B cell (primary cell): Measurements from ENCODE around the gene VPS41. TPM values are rescaled to one million over a fixed set of nuclear protein-coding genes. Genes with fewer than 3 reads are reported as not detected.

Source experiments
- ATAC-seq: fragments of 200-7000 bp; cut with Tn5 transposase; one replicate; pipeline ENCODE4 v1.10.0; 2021; ENCODE audit warnings: low read depth, mild to moderate bottlenecking, moderate number of reproducible peaks, moderate library complexity
- CTCF ChIA-PET: fragments of 350-600 bp; sonication (Branson Sonifier 250); formaldehyde crosslinking; loops from one replicate; lab custom pipeline; 2021; ENCODE audit warnings: antibody characterized with exemption, inconsistent platforms; lab: Charles Lee
- POLR2A ChIA-PET: fragments of 350-600 bp; sonication (Branson Sonifier 250); formaldehyde crosslinking; loops from one replicate; lab custom pipeline; 2021; ENCODE audit warnings: antibody characterized with exemption; lab: Charles Lee
- DNase-seq: peaks from one replicate; pipeline ENCODE4 v3.0.0; 2013
- H2AFZ ChIP-seq: 2 replicates; pipeline ENCODE4 v1.6.1; 2012; ENCODE audit warnings: mild to moderate bottlenecking, low read depth, low read length; ENCODE audit not compliant: insufficient read depth, poor library complexity, severe bottlenecking
- H3K27ac ChIP-seq, 2 donors: 1 replicate in 1 of 2; 2 replicates in 1 of 2; pipeline ENCODE4 v1.5.1; 2012 to 2013; ENCODE audit warnings: low read length in 2 of 2, mild to moderate bottlenecking in 2 of 2, moderate library complexity in 1 of 2
- H3K27me3 ChIP-seq, 4 experiments: fragments of 200-600 bp in 1 of 4; sonication (generic) in 1 of 4; replicated peaks in 1 of 4; 1 replicate in 2 of 4; 2 replicates in 2 of 4; pipeline versions ENCODE4 v1.6.1 to v1.7.0; 2013 to 2016; ENCODE audit warnings: low read length in 3 of 4, mild to moderate bottlenecking in 2 of 4, mixed read lengths in 1 of 4, moderate library complexity in 1 of 4; ENCODE audit not compliant: insufficient read depth in 4 of 4, control insufficient read depth in 3 of 4; ENCODE audit errors: control extremely low read depth in 1 of 4
- H3K36me3 ChIP-seq, 2 experiments: replicated peaks in 1 of 2; 1 replicate in 1 of 2; 2 replicates in 1 of 2; pipeline versions ENCODE4 v1.6.1 to v1.7.1; 2013; ENCODE audit warnings: low read length in 1 of 2; ENCODE audit not compliant: insufficient read depth in 2 of 2, control insufficient read depth in 1 of 2; ENCODE audit errors: control extremely low read depth in 1 of 2, extremely low read depth in 1 of 2
- H3K4me1 ChIP-seq, 2 donors: fragments of 200-600 bp in 1 of 2; sonication (generic) in 1 of 2; 1 replicate in 1 of 2; 2 replicates in 1 of 2; pipeline versions ENCODE4 v1.5.1 to v1.6.1; 2013 to 2017; ENCODE audit warnings: low read length in 2 of 2; ENCODE audit not compliant: control insufficient read depth in 2 of 2, insufficient read depth in 2 of 2
- H3K4me2 ChIP-seq: replicated peaks from 2 replicates; pipeline ENCODE3; 2012; ENCODE audit warnings: mild to moderate bottlenecking, low read depth, low read length; ENCODE audit not compliant: poor library complexity, severe bottlenecking
- H3K4me3 ChIP-seq, 5 experiments: fragments of 200-600 bp in 1 of 5; sonication (generic) in 1 of 5; 1 replicate in 3 of 5; 2 replicates in 2 of 5; pipeline versions ENCODE4 v1.5.1 to v1.7.0; 2011 to 2016; ENCODE audit warnings: low read length in 4 of 5, mild to moderate bottlenecking in 4 of 5, low read depth in 2 of 5, control low read depth in 1 of 5, moderate library complexity in 1 of 5; ENCODE audit not compliant: insufficient read depth in 1 of 5; ENCODE audit errors: control extremely low read depth in 1 of 5, extremely low read depth in 1 of 5
- H3K79me2 ChIP-seq: fragments of 200-600 bp; sonication (generic); one replicate; pipeline ENCODE4 v1.6.0; 2016; ENCODE audit warnings: low read length; ENCODE audit not compliant: control insufficient read depth, insufficient read depth
- H3K9ac ChIP-seq: fragments of 200-600 bp; sonication (generic); 2 replicates; pipeline ENCODE4 v1.6.1; 2017; ENCODE audit warnings: mild to moderate bottlenecking, low read length, moderate library complexity
- H3K9me3 ChIP-seq, 3 donors: one replicate each; pipeline versions ENCODE4 v1.6.1 to v1.7.1; 2013; ENCODE audit warnings: low read length in 2 of 3; ENCODE audit not compliant: control insufficient read depth in 2 of 3, insufficient read depth in 1 of 3; ENCODE audit errors: control extremely low read depth in 1 of 3
- H4K20me1 ChIP-seq: 2 replicates; pipeline ENCODE4 v1.6.0; 2012; ENCODE audit warnings: mild to moderate bottlenecking, low read length; ENCODE audit not compliant: insufficient read depth, control insufficient read depth, poor library complexity, severe bottlenecking
- H3K27ac Mint-ChIP-seq: one replicate; pipeline ENCODE4 v1.8.0; 2021; ENCODE audit warnings: mixed read lengths
- H3K27me3 Mint-ChIP-seq: one replicate; pipeline ENCODE4 v1.8.0; 2021; ENCODE audit warnings: mixed read lengths
- H3K4me1 Mint-ChIP-seq: one replicate; pipeline ENCODE4 v1.8.0; 2021; ENCODE audit warnings: mixed read lengths
- H3K4me3 Mint-ChIP-seq: one replicate; pipeline ENCODE4 v1.8.0; 2021; ENCODE audit warnings: mixed read lengths
- H3K9me3 Mint-ChIP-seq: one replicate; pipeline ENCODE4 v1.8.0; 2022; ENCODE audit warnings: mixed read lengths; ENCODE audit not compliant: insufficient read depth
- EZH2 ChIP-seq: IDR thresholded peaks from 2 replicates; pipeline ENCODE4 v1.6.1; 2012; ENCODE audit warnings: borderline replicate concordance, low read depth, mild to moderate bottlenecking, moderate library complexity, low read length; ENCODE audit not compliant: insufficient read depth, poor library complexity, severe bottlenecking
- WGBS: methylation state at CpG from one replicate; pipeline ENCODE4 v1.1.5; 2013; ENCODE audit warnings: missing lambda C conversion rate; ENCODE audit not compliant: insufficient coverage; 5-methylcytosine and 5-hydroxymethylcytosine counted together
- intact Hi-C: fragments of 100-400 bp; cut with micrococcal nuclease; formaldehyde crosslinking; loops from one replicate; pipeline ENCODE4 v1.10.0; 2022
- polyA plus RNA-seq: library from polyadenylated mRNA; depleted of rRNA; stranded (reverse); fragments of >200 nt; gene quantifications from 2 replicates; pipeline ENCODE4 v1.2.3, GENCODE V29; 2012
- total RNA-seq, 2 donors: library from RNA; stranded (reverse); fragments of 120-200 nt in 1 of 2; gene quantifications; 1 replicate in 1 of 2; 2 replicates in 1 of 2; pipeline versions ENCODE4 v1.2.3 to v1.2.4, GENCODE V29; 2013 to 2022
- TF ChIP-seq, protein P1 (sequence below): fragments of 200-600 bp; IDR thresholded peaks from one replicate; pipeline ENCODE4 v1.8.0; 2022; ENCODE audit warnings: antibody characterized with exemption, mild to moderate bottlenecking

The VPS41 gene
- total and polyA plus RNA-seq, 2 donors (not counting 1 experiment from before 2014, with no cell fraction given): 9.3 to 114 TPM

DNA sequence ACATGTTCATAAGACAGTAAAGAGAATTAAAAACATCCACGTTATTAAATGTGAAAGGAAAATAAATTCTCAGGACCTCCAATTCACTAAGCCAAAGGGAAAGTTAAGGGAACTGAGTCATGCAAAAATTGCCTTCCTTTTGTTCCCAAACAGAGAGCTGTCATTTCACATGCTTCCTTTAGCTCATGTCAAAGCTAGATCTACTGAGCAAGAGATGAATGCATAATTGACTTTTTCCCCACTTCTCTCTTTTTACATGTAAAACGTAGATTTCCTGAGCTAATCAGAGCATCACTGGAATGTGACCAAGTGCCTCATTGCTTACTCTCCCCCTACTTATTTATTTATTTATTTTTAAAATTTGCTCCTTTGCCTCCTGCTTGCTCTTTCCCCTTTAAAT, 148.8 kb downstream of the VPS41 start:
- H3K4me1 ChIP-seq: no peaks in the 10 kb centered on the region
- intact Hi-C loops: no loop called here
- no peak overlapping the region for H3K9ac ChIP-seq
- no peak overlapping the region for H2AFZ ChIP-seq
- no peaks in the 10 kb centered on the region for H3K9me3 ChIP-seq
- Mint-ChIP-seq H3K9me3 (no peaks in the 10 kb centered on the region), H3K27me3 (no peaks in the 10 kb centered on the region), H3K4me3 (no peak overlapping the region), H3K4me1 (no peaks in the 10 kb centered on the region), H3K27ac (no peak overlapping the region)
- TF ChIP-seq, protein P1, sequence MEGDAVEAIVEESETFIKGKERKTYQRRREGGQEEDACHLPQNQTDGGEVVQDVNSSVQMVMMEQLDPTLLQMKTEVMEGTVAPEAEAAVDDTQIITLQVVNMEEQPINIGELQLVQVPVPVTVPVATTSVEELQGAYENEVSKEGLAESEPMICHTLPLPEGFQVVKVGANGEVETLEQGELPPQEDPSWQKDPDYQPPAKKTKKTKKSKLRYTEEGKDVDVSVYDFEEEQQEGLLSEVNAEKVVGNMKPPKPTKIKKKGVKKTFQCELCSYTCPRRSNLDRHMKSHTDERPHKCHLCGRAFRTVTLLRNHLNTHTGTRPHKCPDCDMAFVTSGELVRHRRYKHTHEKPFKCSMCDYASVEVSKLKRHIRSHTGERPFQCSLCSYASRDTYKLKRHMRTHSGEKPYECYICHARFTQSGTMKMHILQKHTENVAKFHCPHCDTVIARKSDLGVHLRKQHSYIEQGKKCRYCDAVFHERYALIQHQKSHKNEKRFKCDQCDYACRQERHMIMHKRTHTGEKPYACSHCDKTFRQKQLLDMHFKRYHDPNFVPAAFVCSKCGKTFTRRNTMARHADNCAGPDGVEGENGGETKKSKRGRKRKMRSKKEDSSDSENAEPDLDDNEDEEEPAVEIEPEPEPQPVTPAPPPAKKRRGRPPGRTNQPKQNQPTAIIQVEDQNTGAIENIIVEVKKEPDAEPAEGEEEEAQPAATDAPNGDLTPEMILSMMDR: no peak
- TF ChIP-seq EZH2: no peak
- H3K4me3 ChIP-seq: no peak overlapping the region
- H3K27ac ChIP-seq: no peak overlapping the region
- DNase-seq (no peak), ATAC-seq (no peak)
- H3K79me2 ChIP-seq: no peaks in the 10 kb centered on the region
- H3K27me3 ChIP-seq: no peaks in the 10 kb centered on the region
- peaks cover 12 to 59% of the 10 kb centered on the region in 2 experiments for H3K36me3 ChIP-seq
- H4K20me1 ChIP-seq: no peaks in the 10 kb centered on the region
- POLR2A ChIA-PET: no interaction called here
- CTCF ChIA-PET: interaction anchor here (1.6 kb wide), 1 partner anchor 36 kb away, joined by 4 read pairs; no protein-coding TSS in a partner anchor
- WGBS: no CpG with 5 or more reads among the region's 2 CpGs
- no peak overlapping the region for H3K4me2 ChIP-seq

DNA sequence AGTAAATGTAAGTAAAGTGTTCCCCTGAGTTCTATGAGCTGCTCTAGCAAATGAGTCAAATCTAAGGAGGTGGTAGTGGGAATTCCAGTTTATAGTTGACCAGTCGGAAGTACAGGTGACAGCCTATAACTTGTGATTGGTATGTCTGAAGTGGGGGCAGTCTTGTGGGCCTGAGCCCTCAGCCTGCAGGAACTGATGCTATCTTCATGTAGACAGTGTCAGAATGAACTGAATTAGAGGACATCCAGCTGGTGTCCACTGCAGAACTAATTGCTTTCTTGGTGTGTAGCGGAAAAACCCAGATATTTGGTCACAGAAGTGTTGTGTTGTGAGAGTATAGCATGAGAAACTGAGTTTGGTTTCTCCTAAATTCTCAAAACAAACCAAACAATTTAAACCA, 150.0 kb downstream of the VPS41 start:
- no peaks in the 10 kb centered on the region for H3K27me3 ChIP-seq
- H3K4me1 ChIP-seq: no peaks in the 10 kb centered on the region
- no peak overlapping the region for H3K4me3 ChIP-seq
- ChIA-PET CTCF (interaction anchor here (1.6 kb wide), 1 partner anchor 37 kb away, joined by 4 read pairs; no protein-coding TSS in a partner anchor), POLR2A (no interaction called here)
- Mint-ChIP-seq H3K27ac (no peak overlapping the region), H3K4me1 (no peaks in the 10 kb centered on the region), H3K27me3 (no peaks in the 10 kb centered on the region), H3K9me3 (no peaks in the 10 kb centered on the region), H3K4me3 (no peak overlapping the region)
- no peak overlapping the region for H3K4me2 ChIP-seq
- no peaks in the 10 kb centered on the region for H3K9me3 ChIP-seq
- no peak overlapping the region for H2AFZ ChIP-seq
- WGBS: 100% methylated on average over 1 of the region's 2 CpGs
- no peaks in the 10 kb centered on the region for H4K20me1 ChIP-seq
- DNase-seq (no peak), ATAC-seq (no peak)
- H3K79me2 ChIP-seq: no peaks in the 10 kb centered on the region
- H3K9ac ChIP-seq: no peak overlapping the region
- H3K27ac ChIP-seq: no peak overlapping the region
- intact Hi-C loops: no loop called here
- TF ChIP-seq, protein P1: no peak
- TF ChIP-seq EZH2: no peak
- peaks cover 12 to 59% of the 10 kb centered on the region in 2 experiments for H3K36me3 ChIP-seq
